Peyer's patch (tissue), 4 donors: ENCODE results near the gene BACH2. TPM values are rescaled to one million over a fixed set of nuclear protein-coding genes. Genes with fewer than 3 reads are reported as not detected.

Experiments used
- DNase-seq, 3 donors: peaks; one replicate each; pipeline ENCODE4 v3.0.0-alpha.2; 2017 to 2019
- H3K27ac ChIP-seq, 4 donors: fragments of 200-600 bp; sonication (generic); one replicate each; pipeline ENCODE4 v1.5.1; 2016 to 2019
- H3K27me3 ChIP-seq, 2 donors: fragments of 200-600 bp; sonication (generic); one replicate each; pipeline ENCODE4 v1.5.1; 2019
- H3K36me3 ChIP-seq, 3 donors: fragments of 200-600 bp; sonication (generic); one replicate each; pipeline ENCODE4 v1.5.1; 2016 to 2019
- H3K4me1 ChIP-seq, 4 donors: fragments of 200-600 bp; sonication (generic); one replicate each; pipeline ENCODE4 v1.5.1; 2016 to 2019
- H3K4me3 ChIP-seq, 4 donors: fragments of 200-600 bp; sonication (generic); 1 replicate in 3 of 4; 2 replicates in 1 of 4; pipeline ENCODE4 v1.5.1; 2016 to 2019; ENCODE audit warnings: mild to moderate bottlenecking in 1 of 4
- H3K9me3 ChIP-seq, 4 donors: fragments of 200-600 bp; sonication (generic); one replicate each; pipeline ENCODE4 v1.5.1; 2016 to 2019; ENCODE audit warnings: mild to moderate bottlenecking in 1 of 4
- CTCF ChIP-seq, 6 experiments: fragments of 450-650 bp in 4 of 6; fragments of 200-600 bp in 2 of 6; sonication (generic) in 1 of 6; IDR thresholded peaks; one replicate each; pipeline ENCODE4 v1.5.1; 2017 to 2019; ENCODE audit warnings: antibody characterized with exemption in 6 of 6, mild to moderate bottlenecking in 3 of 6, moderate library complexity in 1 of 6
- POLR2A ChIP-seq, 2 donors: fragments of 450-650 bp; IDR thresholded peaks; one replicate each; pipeline ENCODE4 v1.5.1; 2017; ENCODE audit warnings: antibody characterized with exemption in 2 of 2, mild to moderate bottlenecking in 2 of 2, moderate library complexity in 2 of 2
- total RNA-seq, 4 donors: library from RNA; depleted of rRNA; stranded (reverse); fragments of >200 nt; gene quantifications; one replicate each; pipeline ENCODE4 v1.1.0, GENCODE V29; 2016

Gene BACH2
- total RNA-seq, 4 donors from 2014 or later: 0.18 to 26.4 (median 8.2) TPM

GRCh38 chr6:90227213-90227612, 69.4 kb downstream of the BACH2 start:
- TF ChIP-seq POLR2A (IDR thresholded peaks at IDR 0.05): no peak
- no peak for TF ChIP-seq CTCF (IDR thresholded peaks at IDR 0.05)
- H3K27ac ChIP-seq: no peak overlapping the region
- H3K9me3 ChIP-seq: no peaks in the 10 kb centered on the region
- no peaks in the 10 kb centered on the region for H3K36me3 ChIP-seq
- no peak for DNase-seq
- no peak overlapping the region for H3K4me3 ChIP-seq
- H3K4me1 ChIP-seq: no peaks in the 10 kb centered on the region
- no peaks in the 10 kb centered on the region for H3K27me3 ChIP-seq

- Histone ChIP-seq H3K4me1 (no peaks in the 10 kb centered on the region), H3K27me3 (no peaks in the 10 kb centered on the region), H3K27ac (no peak overlapping the region), H3K4me3 (no peak overlapping the region), H3K36me3 (no peaks in the 10 kb centered on the region), H3K9me3 (no peaks in the 10 kb centered on the region)
- no peak for DNase-seq
- no peak for TF ChIP-seq POLR2A (IDR thresholded peaks at IDR 0.05)
- TF ChIP-seq CTCF (IDR thresholded peaks at IDR 0.05): no peak
Measured at GRCh38 chr6:90226257-90226656, 70.4 kb downstream of the BACH2 start.

GRCh38 chr6:90224196-90224595, 72.4 kb downstream of the BACH2 start:
- no peak overlapping the region for H3K4me3 ChIP-seq
- no peaks in the 10 kb centered on the region for H3K36me3 ChIP-seq
- no peaks in the 10 kb centered on the region for H3K9me3 ChIP-seq
- no peak overlapping the region for H3K27ac ChIP-seq
- no peak for TF ChIP-seq CTCF (IDR thresholded peaks at IDR 0.05)
- TF ChIP-seq POLR2A (IDR thresholded peaks at IDR 0.05): no peak
- no peak for DNase-seq
- H3K4me1 ChIP-seq: no peaks in the 10 kb centered on the region
- no peaks in the 10 kb centered on the region for H3K27me3 ChIP-seq

- TF ChIP-seq POLR2A (IDR thresholded peaks at IDR 0.05) (no peak), CTCF (IDR thresholded peaks at IDR 0.05) (no peak)
- Histone ChIP-seq H3K36me3 (no peaks in the 10 kb centered on the region), H3K9me3 (no peaks in the 10 kb centered on the region), H3K4me3 (no peak overlapping the region), H3K27ac (no peak overlapping the region), H3K27me3 (no peaks in the 10 kb centered on the region), H3K4me1 (no peaks in the 10 kb centered on the region)
- DNase-seq: no peak
Measured at GRCh38 chr6:90222724-90223198, 73.9 kb downstream of the BACH2 start.

GRCh38 chr6:90222008-90222407, 74.6 kb downstream of the BACH2 start:
- Histone ChIP-seq H3K27ac (no peak overlapping the region), H3K4me3 (no peak overlapping the region), H3K4me1 (no peaks in the 10 kb centered on the region), H3K27me3 (no peaks in the 10 kb centered on the region), H3K36me3 (no peaks in the 10 kb centered on the region), H3K9me3 (no peaks in the 10 kb centered on the region)
- DNase-seq: no peak
- no peak for TF ChIP-seq CTCF (IDR thresholded peaks at IDR 0.05)
- TF ChIP-seq POLR2A (IDR thresholded peaks at IDR 0.05): no peak

- TF ChIP-seq CTCF (IDR thresholded peaks at IDR 0.05): no peak
- TF ChIP-seq POLR2A (IDR thresholded peaks at IDR 0.05): no peak
- Histone ChIP-seq H3K9me3 (no peaks in the 10 kb centered on the region), H3K36me3 (no peaks in the 10 kb centered on the region), H3K4me3 (no peak overlapping the region), H3K27me3 (no peaks in the 10 kb centered on the region), H3K27ac (no peak overlapping the region), H3K4me1 (peaks cover 0 to 5% (median 0%) of the 10 kb centered on the region in 4 donors)
- no peak for DNase-seq
Measured at GRCh38 chr6:90221403-90221802, 75.2 kb downstream of the BACH2 start.
